ENCODE data around the gene PIEZO2. TPM values are rescaled to one million over a fixed set of nuclear protein-coding genes. Genes with fewer than 3 reads are reported as not detected.

The PIEZO2 gene
- polyA plus RNA-seq, 1 donor (not counting 4 experiments of a cell fraction or from before 2014, with no cell fraction given), result not detected

- no peaks in the 10 kb centered on the region for H3K36me3 ChIP-seq (ENCODE audit: control insufficient read depth in 2 of 2, extremely low read depth in 1 of 2, insufficient read depth in 2 of 2, low read length in 2 of 2)
- peaks cover 6% of the 10 kb centered on the region for H3K27me3 ChIP-seq (ENCODE audit: control insufficient read depth, extremely low read depth, insufficient read depth, low read length)
- FAIRE-seq (no peak), DNase-seq (ENCODE audit: low read depth, low spot score) (no peak)
- no peaks in the 10 kb centered on the region for H3K79me2 ChIP-seq (ENCODE audit: control insufficient read depth, insufficient read depth, low read length)
- H2AFZ ChIP-seq (ENCODE audit: control insufficient read depth, low read length), result no peak overlapping the region
- no peaks in the 10 kb centered on the region for H3K4me1 ChIP-seq (ENCODE audit: control insufficient read depth, extremely low read depth, insufficient read depth, low read length)
- H3K27ac ChIP-seq (ENCODE audit: control insufficient read depth, insufficient read depth, low read length), result no peak overlapping the region
- no peaks in the 10 kb centered on the region for H4K20me1 ChIP-seq (ENCODE audit: control insufficient read depth, extremely low read depth, insufficient read depth, low read length)
- dilution Hi-C loops (cut with MboI; ENCODE audit: extremely low pct_ligation_motif_present, low sequenced_read_pairs), result no loop called here
- no peak overlapping the region for H3K4me2 ChIP-seq (ENCODE audit: control insufficient read depth, extremely low read depth, insufficient read depth, low read depth, low read length)
- no peaks in the 10 kb centered on the region for H3K9me3 ChIP-seq (ENCODE audit: control insufficient read depth, low read depth, low read length)
- no peak overlapping the region for H3K4me3 ChIP-seq (ENCODE audit: control insufficient read depth in 2 of 3, extremely low read depth in 1 of 3, insufficient read depth in 2 of 3, low read depth in 1 of 3, low read length in 3 of 3)
- no peak overlapping the region for H3K9ac ChIP-seq (ENCODE audit: control insufficient read depth, extremely low read depth, insufficient read depth, low read length)
- no peaks in the 10 kb centered on the region for H3K9me1 ChIP-seq (ENCODE audit: control insufficient read depth, extremely low read depth, insufficient read depth, low read length)
- TF ChIP-seq EZH2 (IDR thresholded peaks at IDR 0.05; ENCODE audit: low read length), result no peak
- TF ChIP-seq, protein P1, sequence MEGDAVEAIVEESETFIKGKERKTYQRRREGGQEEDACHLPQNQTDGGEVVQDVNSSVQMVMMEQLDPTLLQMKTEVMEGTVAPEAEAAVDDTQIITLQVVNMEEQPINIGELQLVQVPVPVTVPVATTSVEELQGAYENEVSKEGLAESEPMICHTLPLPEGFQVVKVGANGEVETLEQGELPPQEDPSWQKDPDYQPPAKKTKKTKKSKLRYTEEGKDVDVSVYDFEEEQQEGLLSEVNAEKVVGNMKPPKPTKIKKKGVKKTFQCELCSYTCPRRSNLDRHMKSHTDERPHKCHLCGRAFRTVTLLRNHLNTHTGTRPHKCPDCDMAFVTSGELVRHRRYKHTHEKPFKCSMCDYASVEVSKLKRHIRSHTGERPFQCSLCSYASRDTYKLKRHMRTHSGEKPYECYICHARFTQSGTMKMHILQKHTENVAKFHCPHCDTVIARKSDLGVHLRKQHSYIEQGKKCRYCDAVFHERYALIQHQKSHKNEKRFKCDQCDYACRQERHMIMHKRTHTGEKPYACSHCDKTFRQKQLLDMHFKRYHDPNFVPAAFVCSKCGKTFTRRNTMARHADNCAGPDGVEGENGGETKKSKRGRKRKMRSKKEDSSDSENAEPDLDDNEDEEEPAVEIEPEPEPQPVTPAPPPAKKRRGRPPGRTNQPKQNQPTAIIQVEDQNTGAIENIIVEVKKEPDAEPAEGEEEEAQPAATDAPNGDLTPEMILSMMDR (optimal IDR thresholded peaks at IDR 0.05 in 1 of 3, IDR thresholded peaks at IDR 0.05 in 1 of 3, conservative IDR thresholded peaks at IDR 0.05 in 1 of 3; ENCODE audit: extremely low read depth in 1 of 3, insufficient read depth in 2 of 3, low read length in 3 of 3), result no peak
These were observed 306.5 kb downstream of the PIEZO2 start for GRCh38 chr18:10842861-10843260.

DNA sequence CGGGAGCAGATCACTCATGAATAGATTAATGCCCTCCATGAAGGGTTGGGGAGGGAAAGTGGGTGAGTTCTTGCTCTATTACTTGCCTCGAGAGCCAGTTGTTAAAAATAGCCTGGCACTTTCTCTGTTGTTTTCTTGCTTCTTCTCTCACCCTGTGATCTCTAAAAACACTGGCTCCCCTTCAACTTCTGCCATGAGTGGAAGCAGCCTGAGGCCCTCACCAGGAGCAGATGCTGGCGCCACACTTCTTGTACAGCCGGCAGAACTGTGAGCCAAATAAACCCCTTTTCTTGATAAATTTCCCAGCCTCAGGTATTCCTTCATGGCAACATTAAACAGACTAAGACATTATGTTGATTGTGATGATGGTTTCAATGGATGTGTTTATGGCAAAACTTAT, 307.0 kb downstream of the PIEZO2 start:
- TF ChIP-seq EZH2 (IDR thresholded peaks at IDR 0.05; ENCODE audit: low read length), result no peak
- TF ChIP-seq, protein P1 (optimal IDR thresholded peaks at IDR 0.05 in 1 of 3, IDR thresholded peaks at IDR 0.05 in 1 of 3, conservative IDR thresholded peaks at IDR 0.05 in 1 of 3; ENCODE audit: extremely low read depth in 1 of 3, insufficient read depth in 2 of 3, low read length in 3 of 3), result no peak
- H3K9me3 ChIP-seq (ENCODE audit: control insufficient read depth, low read depth, low read length), result no peaks in the 10 kb centered on the region
- H3K36me3 ChIP-seq (ENCODE audit: control insufficient read depth in 2 of 2, extremely low read depth in 1 of 2, insufficient read depth in 2 of 2, low read length in 2 of 2), result no peaks in the 10 kb centered on the region

More for the DNA sequence above, 307.0 kb downstream of the PIEZO2 start:
- FAIRE-seq (no peak), DNase-seq (ENCODE audit: low read depth, low spot score) (no peak)
- peaks cover 6% of the 10 kb centered on the region for H3K27me3 ChIP-seq (ENCODE audit: control insufficient read depth, extremely low read depth, insufficient read depth, low read length)
- H3K9me1 ChIP-seq (ENCODE audit: control insufficient read depth, extremely low read depth, insufficient read depth, low read length), result no peaks in the 10 kb centered on the region
- no peak overlapping the region for H3K9ac ChIP-seq (ENCODE audit: control insufficient read depth, extremely low read depth, insufficient read depth, low read length)
- H3K27ac ChIP-seq (ENCODE audit: control insufficient read depth, insufficient read depth, low read length), result no peak overlapping the region
- no peak overlapping the region for H3K4me3 ChIP-seq (ENCODE audit: control insufficient read depth in 2 of 3, extremely low read depth in 1 of 3, insufficient read depth in 2 of 3, low read depth in 1 of 3, low read length in 3 of 3)
- dilution Hi-C loops (cut with MboI; ENCODE audit: extremely low pct_ligation_motif_present, low sequenced_read_pairs), result no loop called here
- H3K4me2 ChIP-seq (ENCODE audit: control insufficient read depth, extremely low read depth, insufficient read depth, low read depth, low read length), result no peak overlapping the region
- H3K4me1 ChIP-seq (ENCODE audit: control insufficient read depth, extremely low read depth, insufficient read depth, low read length), result no peaks in the 10 kb centered on the region
- no peaks in the 10 kb centered on the region for H4K20me1 ChIP-seq (ENCODE audit: control insufficient read depth, extremely low read depth, insufficient read depth, low read length)
- H3K79me2 ChIP-seq (ENCODE audit: control insufficient read depth, insufficient read depth, low read length), result no peaks in the 10 kb centered on the region
- no peak overlapping the region for H2AFZ ChIP-seq (ENCODE audit: control insufficient read depth, low read length)

Measured in keratinocyte (primary cell).